HG02885 (cell line): ENCODE data around the gene MEF2B.
"Not testable (repeated sequence)": the region's sequence is repeated elsewhere in the genome, so short reads cannot be mapped to it uniquely, and the experiment has no call there.

Experiments used
- ATAC-seq: cut with Tn5 transposase; IDR thresholded peaks from one replicate; pipeline ENCODE4 v1.9.1; 2021; ENCODE audit warnings: mild to moderate bottlenecking; ENCODE audit not compliant: unreplicated experiment, poor library complexity

MEF2B gene

DNA sequence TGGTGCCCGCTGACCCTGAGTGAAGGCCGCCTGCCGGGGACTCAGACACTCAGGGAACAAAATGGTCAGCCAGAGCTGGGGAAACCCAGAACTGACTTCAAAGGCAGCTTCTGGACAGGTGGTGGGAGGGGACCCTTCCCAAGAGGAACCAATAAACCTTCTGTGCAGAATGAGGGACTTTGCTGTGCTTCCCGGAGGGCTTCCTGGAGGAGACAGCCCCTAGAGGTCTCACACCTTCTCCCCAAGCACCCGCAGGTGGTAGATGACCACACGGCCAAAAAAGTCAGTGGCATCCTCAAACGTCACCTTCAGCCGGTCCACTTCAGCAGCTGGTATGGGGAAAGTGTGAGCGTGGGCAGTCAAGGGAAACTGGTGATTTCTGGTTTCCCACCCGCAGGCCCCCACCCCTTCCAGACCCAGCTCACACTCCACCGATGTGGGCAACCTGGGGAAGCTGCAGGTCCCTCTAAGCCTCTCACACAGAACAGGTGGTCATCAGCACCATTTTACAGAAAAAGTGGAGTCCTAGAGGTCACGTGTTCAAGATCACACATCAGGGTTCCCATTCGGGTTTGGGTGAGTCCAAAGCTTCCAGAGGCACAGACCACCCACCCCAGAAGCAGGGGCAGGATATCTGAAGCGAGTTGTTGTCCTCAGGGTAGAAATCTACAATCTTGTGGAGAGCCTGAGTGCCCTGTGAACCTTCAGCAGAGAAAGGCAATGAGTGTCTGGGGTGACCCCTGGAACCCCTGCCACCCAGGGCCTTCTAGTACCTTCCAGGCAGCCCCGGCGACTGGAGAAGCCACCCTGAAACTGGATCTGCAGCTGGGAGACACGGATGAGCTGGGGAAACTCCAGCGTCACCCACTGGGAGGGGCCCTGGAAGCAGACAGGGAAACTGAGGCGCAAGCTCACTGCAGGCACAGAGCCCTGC, 31.9 kb upstream of the MEF2B start:
- ATAC-seq, result no peak

DNA sequence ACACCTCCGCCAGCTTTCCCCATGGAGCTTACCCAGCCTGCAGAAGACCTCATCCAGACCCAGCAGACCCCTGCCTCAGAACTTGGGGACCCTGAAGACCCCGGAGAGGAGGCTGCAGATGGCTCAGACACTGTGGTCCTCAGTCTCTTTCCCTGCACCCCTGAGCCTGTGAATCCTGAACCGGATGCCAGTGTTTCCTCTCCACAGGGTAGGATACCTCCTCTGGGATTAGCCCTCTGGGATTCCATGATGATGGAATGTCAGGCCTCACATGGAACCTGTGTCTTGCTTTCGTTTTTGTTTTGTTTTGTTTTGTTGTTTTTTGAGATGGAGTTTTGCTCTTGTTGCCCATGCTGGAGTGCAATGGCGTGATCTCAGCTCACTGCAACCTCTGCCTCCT, 23.9 kb upstream of the MEF2B start:
- ATAC-seq, result no peak

DNA sequence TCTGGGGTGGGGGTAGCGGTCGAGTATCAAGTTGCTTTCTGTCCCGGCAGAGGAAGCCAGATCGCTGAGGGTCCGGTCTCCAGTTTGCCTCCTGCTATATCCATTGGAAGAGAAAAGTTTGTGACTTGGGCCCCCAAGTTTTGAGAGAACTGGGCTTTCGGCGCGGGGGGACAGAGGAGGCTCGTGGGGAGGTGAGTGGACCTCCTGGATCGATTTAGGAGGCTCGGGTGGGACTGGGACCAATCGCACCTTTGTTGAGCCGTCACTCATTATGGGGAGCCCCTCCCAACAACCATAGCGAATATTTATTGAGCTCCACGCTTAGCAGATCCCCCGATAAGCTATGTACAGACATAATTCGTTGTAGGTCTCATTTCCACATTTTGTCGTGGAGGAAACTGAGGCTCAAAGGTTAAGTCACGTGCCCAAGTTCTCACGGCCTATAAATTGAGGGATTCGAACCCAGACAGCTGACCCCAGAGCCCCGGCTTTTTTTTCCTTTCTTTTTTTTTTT, 22.9 kb upstream of the MEF2B start:
- ATAC-seq, result no peak

DNA sequence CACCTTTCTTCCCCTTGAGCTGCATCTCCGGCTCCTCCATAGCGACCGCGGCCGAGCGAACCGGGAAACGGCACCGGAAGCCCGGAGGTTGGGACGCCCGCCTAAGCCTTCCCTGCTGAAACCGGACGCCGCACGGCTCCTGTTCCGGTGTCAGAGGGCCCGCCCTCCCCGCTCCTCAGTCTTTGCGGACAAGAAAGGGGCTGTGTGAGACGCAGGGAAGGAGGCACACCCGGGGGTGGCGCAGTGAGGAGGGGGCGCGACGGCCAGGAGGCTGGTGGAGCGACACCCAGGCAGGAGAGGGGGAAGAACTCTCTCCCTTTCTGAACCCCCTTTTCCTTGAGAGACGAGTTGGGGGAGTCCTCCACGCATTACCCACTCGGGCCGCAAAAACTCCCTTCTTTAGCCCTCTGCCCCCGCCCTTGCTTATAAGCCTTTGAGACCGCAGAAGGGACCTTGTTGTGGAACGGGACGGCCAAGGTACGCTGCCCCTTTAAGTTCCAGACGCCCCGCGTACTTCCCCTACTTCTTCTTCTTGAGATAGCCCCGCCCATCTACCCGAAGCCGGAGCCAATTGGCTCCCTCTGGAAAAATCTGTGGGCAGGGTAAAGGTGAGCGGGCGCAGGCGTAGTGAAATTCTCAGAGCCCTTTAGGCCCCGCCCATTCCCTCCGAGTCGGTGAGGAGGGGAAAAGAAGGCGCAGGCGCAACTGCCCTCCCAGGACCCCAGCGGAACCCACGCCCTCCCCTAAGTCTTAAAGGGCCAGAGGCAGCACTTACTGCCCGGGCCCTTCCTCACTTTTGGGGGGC, 22.2 kb upstream of the MEF2B start, which contains the start of the genes BORCS8 and RFXANK:
TSS of gene BORCS8 (minus strand) at position 75 of the 805 bp plus-strand sequence. CDS start at position 40, 35 bp downstream.
TSS of gene RFXANK (plus strand) at position 181 of the 805 bp plus-strand sequence. CDS start 1,689 bp downstream, outside the sequence.
- peak; percentile 85 for ATAC-seq

DNA sequence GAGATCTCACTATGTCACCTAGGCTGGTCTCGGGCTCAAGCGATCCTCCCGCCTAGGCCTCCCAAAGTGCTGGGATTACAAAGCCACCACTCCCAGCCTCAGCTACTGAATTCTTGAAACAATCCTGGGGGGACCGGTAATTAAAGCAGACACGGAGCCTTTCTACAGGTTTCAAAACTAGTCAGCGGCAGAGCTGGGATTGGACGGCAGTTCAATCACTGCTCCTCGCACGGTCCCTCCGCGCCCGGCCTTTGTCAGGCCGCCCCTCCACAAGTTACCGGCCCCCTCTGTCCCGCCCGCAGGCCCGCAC, 21.7 kb upstream of the MEF2B start:
- no peak for ATAC-seq

DNA sequence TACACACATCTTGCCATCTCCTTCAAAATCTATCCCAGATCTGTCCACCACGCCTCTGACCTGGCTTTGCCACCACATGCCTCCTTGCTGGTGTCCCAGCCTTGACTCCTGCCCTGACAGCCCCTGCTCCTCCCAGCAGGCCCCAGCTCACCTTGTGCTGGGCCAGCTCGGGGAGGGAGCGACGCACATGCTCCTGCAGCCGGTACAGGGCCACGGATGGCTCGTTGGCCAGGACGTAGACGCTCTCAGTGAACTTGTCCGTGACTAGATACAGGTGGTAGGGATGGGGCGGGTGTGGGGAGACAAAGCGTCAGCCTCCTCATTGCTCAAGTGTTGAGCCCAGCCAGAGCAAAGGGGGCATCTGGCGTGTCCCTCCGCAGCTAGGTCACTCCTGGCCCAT, 16.7 kb upstream of the MEF2B start:
- ATAC-seq, result no peak

DNA sequence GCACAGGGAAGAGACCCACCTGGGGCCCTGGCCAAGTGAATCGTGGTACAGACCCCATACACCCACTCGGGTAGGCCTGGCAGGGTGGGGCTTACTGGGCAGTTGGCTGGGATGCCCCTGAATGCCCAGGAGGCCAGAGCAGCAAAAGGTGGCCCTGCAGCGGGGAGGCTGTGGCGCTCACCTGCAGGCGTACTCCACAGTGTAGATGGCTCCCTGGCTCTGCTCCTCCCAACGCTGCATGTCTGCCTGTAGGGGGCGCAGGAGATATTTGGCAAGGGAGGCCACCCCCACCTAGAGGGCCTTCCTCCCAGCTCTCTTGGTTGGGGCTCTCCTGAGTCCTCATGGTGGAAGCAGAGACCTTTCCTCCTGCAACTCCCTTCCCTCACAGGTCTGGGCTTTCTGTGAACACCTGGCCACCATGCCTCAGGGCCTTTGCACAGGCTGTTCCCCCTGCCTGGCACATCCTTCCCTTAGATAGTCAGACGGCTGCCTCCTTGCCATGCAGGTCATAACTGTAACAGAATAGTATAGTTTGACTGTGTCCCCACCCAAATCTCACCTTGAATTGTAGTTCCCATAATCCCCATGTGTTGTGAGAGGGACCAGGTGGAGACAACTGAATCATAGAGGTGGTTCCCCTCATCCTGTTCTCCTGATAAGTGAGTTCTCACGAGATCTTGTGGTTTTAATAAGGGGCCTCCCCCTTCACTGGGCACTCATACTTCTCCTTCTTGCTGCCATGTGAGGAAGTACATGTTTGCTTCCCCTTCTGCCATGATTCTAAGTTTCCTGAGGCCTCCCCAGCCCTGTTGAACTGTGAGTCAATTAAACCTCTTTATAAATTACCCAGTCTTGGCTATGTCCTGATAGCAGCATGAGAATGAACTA, 16.0 kb upstream of the MEF2B start:
- no peak for ATAC-seq

DNA sequence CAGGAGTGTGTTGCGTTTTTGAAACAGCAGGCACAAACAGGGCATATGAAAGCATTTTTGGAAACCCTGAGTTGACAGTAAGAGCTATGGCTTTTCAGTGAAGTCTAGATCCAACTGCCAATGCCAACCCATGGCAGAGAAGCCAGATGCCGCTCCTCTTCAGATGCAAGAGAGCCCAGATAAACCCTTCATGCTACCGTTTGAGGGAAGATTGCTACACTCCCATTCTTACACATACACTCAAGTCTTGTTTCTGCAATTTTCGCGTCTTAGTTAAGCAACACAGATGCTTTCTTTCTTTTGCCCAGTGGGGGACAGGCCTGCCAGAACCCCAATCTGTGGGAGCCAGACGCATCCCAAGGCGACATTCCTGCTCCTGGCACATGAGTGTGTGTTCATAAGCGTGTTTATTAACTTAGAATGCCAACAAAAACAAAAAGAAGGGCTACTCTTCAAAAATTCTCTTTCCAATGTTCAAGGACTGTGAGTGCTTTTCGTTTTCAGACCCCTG, 11.5 kb upstream of the MEF2B start:
- ATAC-seq, result no peak

DNA sequence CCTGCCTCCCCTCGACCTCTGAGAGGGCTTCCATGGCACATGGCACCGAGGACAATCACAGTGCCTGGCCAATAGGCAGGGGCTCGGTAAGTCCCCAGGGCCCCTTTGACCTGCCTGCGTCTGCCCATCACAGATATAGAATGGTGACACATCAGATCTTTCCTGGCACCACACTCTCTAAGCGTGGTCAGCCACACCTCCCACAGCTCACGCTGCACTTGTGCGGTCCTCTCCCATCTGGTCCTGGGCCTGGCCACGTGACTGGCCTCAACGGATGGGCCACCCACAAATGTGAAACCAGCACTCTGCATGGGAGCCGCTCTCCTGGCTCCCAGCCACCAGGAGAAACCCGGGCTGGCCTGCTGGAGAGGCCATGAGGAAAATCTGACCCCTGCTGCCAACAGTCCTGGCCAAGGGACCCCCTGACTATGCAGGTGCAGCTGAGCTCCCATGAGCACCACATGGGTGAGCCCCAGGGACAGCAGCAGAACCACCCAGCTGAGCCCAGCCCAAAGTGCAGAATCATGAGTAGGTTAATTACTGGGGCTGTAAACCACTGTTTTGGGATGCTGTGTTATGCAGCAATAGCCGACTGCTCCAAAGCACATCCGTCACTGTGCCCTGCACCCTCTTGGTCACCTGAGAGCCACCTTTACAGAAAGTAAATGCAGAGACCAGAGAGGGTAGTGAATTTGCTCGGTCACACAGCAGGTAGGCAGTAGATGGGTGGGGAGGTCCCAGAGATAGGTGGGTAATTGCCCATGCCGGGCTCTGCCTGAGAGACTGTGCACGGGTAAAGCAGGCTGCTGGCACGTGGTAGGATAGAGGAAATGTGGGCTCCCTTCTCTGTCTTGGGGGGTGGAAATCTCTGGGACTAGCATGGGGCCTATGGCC, 9.7 kb upstream of the MEF2B start:
- ATAC-seq, result no peak

DNA sequence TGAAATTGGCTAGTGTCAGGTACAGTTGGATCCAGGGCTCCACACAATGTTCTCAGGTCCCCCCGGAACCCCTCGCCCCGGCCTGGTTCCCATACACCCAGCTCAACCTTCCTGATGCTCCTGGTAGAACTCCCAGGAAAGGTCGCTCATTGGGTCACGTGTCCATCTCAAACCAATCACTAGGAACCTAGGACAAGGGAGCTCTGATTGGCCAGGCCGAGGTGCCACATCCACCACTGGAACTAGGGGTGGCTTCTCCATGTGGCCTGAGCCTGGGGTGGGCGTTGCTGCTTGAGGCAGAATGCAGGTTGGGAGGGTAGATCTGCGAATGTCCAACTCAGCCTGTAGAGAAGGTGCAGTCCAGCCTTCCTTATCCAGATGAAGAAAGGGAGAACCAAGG, 6.9 kb upstream of the MEF2B start:
- no peak for ATAC-seq

DNA sequence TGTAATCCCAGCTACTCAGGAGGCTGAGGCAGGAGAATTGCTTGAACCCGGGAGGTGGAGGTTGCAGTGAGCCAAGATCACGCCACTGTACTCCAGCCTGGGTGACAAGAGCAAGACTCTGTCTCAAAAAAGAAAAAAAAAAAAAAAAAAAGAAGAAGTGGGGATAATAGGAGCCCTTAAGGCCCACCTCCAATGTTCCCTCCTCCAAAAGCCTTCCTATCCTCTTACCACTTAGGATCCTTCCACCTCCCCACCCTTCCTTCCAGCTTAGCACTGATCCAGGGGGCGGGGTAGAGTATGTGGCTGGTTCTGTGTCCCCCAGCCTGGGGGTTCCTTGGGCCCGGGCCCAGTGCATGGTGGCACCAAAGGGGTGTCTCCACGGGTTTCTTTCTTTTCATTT, 3.2 kb upstream of the MEF2B start:
- not testable (repeated sequence) for ATAC-seq

DNA sequence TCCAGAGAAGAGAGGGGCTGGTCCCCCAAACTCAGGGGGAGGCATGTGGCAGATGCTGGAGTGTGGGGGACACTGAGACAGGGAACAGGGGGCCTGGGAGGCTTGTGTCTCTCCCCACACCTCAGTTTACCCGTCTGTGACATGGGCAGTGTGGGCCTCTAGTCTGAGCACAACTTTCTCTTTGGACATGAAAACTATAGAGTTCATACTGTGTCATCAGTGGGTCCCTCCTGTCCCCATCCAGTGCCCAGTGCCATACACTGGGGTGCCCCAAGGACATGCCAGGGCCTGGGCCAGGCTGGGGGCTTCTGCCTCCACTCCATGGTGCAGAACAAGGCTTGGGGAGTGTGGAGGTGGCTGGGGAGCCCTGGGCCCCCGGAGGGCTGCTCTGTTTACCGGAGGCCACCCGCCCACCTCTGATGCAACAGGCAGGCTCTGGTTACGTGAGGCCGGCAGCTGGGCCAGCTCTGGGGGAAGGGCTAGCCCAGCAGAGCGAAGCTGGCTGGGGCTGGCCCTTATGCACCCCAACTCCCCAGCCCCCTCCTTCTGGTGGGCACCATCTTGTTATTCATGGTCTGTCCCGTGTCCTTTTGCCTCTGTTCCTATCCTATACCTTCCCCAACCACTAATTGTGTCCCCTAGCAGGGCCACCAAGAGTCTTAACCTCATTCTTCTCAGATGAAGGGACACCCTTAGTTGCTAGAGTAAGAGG, 1.9 kb upstream of the MEF2B start:
- no peak for ATAC-seq

DNA sequence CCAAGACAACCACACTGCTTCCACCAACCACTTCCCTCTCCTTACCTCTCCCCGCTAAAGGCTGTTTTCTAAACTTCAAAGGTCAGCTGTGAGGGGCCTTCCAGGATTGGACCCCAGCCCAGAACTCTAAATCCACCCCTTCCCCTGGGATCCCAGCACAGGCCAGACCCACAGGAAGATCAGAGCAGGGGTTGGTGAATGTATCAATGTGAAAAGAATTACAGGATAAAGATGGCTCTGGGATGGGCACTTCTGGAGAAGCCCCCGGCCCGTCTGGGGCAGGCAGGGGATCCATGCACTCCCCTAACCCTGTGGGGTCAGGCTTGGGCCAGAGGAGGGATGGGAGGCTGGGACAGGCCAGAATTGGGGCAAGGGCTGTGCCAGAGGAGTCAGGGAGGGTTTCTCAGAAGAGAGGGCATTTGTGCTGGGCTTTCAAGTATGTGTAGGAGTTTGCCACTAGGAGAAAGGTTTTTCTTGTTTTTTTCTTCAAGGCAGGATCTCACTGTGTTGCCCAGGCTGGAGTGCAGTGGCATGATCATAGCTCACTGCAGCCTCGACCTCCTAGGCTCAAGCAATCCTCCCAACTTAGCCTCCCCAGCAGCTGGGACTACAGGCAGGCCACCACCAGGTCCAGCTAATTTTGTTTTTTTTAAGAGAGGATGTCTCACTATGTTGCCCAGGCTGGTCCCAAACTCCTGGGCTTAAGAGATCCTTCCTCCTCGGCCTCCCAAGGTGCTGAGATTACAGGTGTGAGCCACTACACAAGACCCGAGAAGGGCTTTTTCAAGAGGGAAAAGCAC, 1.0 kb upstream of the MEF2B start:
- ATAC-seq, result no peak

DNA sequence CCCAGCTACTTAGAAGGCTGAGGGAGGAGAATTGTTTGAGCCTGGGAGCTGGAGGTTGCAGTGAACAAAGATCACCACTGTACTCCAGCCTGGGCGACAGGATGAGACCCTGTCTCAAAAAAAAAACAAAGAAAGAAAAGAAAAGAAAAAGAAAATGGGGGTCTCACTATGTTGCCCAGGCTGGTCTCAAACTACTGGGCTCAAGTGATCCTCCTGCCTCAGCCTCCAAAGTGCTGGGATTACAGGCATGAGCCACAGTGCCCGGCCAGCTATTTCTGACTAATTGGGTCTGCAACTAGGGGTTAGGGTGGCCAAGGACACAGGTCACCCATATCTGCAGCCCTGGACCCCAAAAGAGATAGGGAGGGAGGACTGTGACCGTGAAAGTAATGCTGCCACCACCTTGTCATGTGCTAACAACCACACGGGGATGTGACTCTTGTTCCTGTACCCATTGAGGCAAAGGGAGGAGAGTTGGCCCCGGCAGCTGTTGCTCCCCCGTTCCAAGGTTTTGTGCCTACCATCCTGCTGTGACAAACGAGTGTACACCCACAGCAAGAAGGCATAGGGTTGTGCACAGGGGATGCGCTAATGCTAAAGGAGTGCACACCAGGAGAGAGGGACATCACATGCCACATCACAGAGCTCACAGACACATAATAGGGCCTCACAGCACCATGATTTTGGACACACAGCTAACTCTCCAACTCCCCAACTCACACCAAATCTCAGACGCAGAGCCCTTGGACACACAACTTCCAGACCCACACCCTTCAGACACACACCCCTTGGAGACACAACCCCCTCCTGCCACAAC, 619 bp downstream of the MEF2B start:
- ATAC-seq, result peak; percentile 4

DNA sequence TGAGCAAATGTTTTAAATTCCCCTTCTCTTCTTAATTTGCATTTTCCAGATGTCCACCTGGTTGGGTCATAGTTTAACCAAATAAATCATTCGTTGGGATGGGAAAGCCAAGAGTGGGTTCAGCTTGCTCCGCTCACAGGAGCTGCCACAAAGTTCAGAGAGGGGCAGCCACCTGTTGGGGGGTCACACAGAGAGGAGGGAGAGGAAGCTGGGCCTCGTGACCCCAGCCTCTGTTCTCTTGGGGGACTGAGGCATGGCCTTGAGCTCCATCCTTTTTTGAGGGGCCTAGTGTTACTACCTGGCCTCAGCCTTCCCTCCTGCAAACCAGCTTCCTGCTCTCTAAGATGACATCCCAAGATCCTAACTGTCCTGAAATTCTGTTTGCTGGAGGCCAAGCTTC, 2.5 kb downstream of the MEF2B start:
- ATAC-seq, result no peak

DNA sequence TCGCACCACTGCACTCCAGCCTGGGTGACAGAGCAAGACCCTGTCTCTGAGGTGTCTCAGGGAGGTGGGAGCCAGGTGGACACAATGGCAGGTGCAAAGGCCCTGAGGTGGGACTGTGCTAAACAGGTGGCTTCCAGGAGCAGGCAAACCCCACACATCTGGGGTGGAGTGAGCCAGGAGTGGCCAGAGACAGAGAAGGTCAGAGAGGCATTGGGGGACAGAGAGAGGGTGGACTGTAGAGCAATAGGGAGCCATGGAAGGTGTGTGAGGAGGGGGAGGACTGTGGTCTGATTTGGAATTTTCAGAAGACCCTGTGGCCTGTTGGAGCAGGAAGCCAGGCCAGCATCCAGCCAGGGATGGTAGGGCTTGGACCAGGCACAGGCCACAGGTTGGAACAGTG, 4.7 kb downstream of the MEF2B start:
- no peak for ATAC-seq

DNA sequence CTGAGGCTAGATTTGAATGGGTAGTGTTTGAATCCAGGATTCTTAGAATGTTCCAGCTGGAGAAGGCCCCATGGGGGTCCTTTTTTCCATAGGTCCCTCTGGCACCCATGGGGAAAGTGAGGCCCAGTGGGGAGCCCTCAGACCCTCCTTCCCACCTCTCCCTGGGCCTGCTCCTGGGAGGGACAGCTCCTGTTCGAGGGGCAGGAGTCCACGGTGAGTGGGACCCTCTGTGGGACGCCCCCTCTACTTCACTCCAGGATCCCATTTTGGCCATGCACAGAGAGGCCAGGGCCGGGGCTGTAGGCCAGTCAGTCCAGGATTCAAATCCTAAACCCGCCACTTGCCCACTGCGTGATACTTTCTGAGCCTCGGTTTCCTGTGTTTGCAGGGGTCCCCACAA, 7.6 kb downstream of the MEF2B start:
- no peak for ATAC-seq
